ENCODE results near the gene IGF2BP2. TPM values are rescaled to one million over a fixed set of nuclear protein-coding genes. Genes with fewer than 3 reads are reported as not detected.

Gene IGF2BP2
- polyA plus RNA-seq, 1 experiment, result 9.9 TPM

- Histone ChIP-seq H3K4me3 (ENCODE audit: low read depth, low read length) (no peak overlapping the region), H3K27ac (ENCODE audit: low read depth, low read length) (no peak overlapping the region), H3K9me3 (ENCODE audit: control insufficient read depth, insufficient read depth, low read length) (no peaks in the 10 kb centered on the region), H3K27me3 (ENCODE audit: control insufficient read depth, insufficient read depth, low read length) (no peaks in the 10 kb centered on the region)
- CTCF ChIA-PET, result interaction anchor here (0.7 to 5.2 kb wide), 20 partner anchors 10 to 211 kb away, joined by 3 to 41 read pairs (median 5); no protein-coding TSS in a partner anchor
- no peak for DNase-seq (ENCODE audit: low read depth, low spot score)
- TF ChIP-seq CTCF (IDR thresholded peaks at IDR 0.05; ENCODE audit: low read depth, low read length), result no peak
- POLR2A ChIA-PET, result interaction anchor here (0.7 to 1.4 kb wide), 5 partner anchors 11 to 203 kb away, joined by 3 to 7 read pairs (median 4); partner anchors contain the start of genes IGF2BP2 and TRA2B
These were observed 90.1 kb downstream of the IGF2BP2 start for GRCh38 chr3:185734725-185735096.

GRCh38 chr3:185733980-185734724 lies 90.7 kb downstream of the IGF2BP2 start:
- Histone ChIP-seq H3K4me3 (ENCODE audit: low read depth, low read length) (no peak overlapping the region), H3K27ac (ENCODE audit: low read depth, low read length) (no peak overlapping the region), H3K27me3 (ENCODE audit: control insufficient read depth, insufficient read depth, low read length) (no peaks in the 10 kb centered on the region), H3K9me3 (ENCODE audit: control insufficient read depth, insufficient read depth, low read length) (no peaks in the 10 kb centered on the region)
- ChIA-PET POLR2A (interaction anchor here (0.7 to 1.4 kb wide), 4 partner anchors 11 to 90 kb away, joined by 3 to 7 read pairs (median 5); partner anchors contain the start of gene IGF2BP2), CTCF (interaction anchor here (0.7 to 5.2 kb wide), 19 partner anchors 10 to 211 kb away, joined by 3 to 41 read pairs (median 5); no protein-coding TSS in a partner anchor)
- peak; percentile 76 for TF ChIP-seq CTCF (IDR thresholded peaks at IDR 0.05; ENCODE audit: low read depth, low read length)
- DNase-seq (ENCODE audit: low read depth, low spot score), result peak; percentile 72

- POLR2A ChIA-PET, result interaction anchor here (0.6 to 1.6 kb wide), 4 partner anchors 24 to 81 kb away, joined by 3 to 8 read pairs (median 6); no protein-coding TSS in a partner anchor
- TF ChIP-seq CTCF (IDR thresholded peaks at IDR 0.05; ENCODE audit: low read depth, low read length), result no peak
- H3K9me3 ChIP-seq (ENCODE audit: control insufficient read depth, insufficient read depth, low read length), result no peaks in the 10 kb centered on the region
- H3K27ac ChIP-seq (ENCODE audit: low read depth, low read length), result no peak overlapping the region
- no peak overlapping the region for H3K4me3 ChIP-seq (ENCODE audit: low read depth, low read length)
- CTCF ChIA-PET, result interaction anchor here (0.6 to 5.2 kb wide), 8 partner anchors 13 to 211 kb away, joined by 3 to 28 read pairs (median 4); no protein-coding TSS in a partner anchor
- H3K27me3 ChIP-seq (ENCODE audit: control insufficient read depth, insufficient read depth, low read length), result no peaks in the 10 kb centered on the region
- DNase-seq (ENCODE audit: low read depth, low spot score), result peak; percentile 64
These were observed 92.1 kb downstream of the IGF2BP2 start for GRCh38 chr3:185732782-185733181.

- no peak for DNase-seq (ENCODE audit: low read depth, low spot score)
- no peak overlapping the region for H3K4me3 ChIP-seq (ENCODE audit: low read depth, low read length)
- H3K27me3 ChIP-seq (ENCODE audit: control insufficient read depth, insufficient read depth, low read length), result no peaks in the 10 kb centered on the region
- POLR2A ChIA-PET, result interaction anchor here (0.6 to 0.7 kb wide), 2 partner anchors 83 to 90 kb away, joined by 3 to 4 read pairs; no protein-coding TSS in a partner anchor
- H3K27ac ChIP-seq (ENCODE audit: low read depth, low read length), result no peak overlapping the region
- CTCF ChIA-PET, result interaction anchor here (0.7 to 3.3 kb wide), 2 partner anchors 70 to 248 kb away, joined by 3 to 16 read pairs; no protein-coding TSS in a partner anchor
- TF ChIP-seq CTCF (IDR thresholded peaks at IDR 0.05; ENCODE audit: low read depth, low read length), result no peak
- no peaks in the 10 kb centered on the region for H3K9me3 ChIP-seq (ENCODE audit: control insufficient read depth, insufficient read depth, low read length)
These were observed 94.3 kb downstream of the IGF2BP2 start for GRCh38 chr3:185730550-185730949.

Data from AG04450 (cell line).